ENCODE measurements around the gene DKK3.

DNA sequence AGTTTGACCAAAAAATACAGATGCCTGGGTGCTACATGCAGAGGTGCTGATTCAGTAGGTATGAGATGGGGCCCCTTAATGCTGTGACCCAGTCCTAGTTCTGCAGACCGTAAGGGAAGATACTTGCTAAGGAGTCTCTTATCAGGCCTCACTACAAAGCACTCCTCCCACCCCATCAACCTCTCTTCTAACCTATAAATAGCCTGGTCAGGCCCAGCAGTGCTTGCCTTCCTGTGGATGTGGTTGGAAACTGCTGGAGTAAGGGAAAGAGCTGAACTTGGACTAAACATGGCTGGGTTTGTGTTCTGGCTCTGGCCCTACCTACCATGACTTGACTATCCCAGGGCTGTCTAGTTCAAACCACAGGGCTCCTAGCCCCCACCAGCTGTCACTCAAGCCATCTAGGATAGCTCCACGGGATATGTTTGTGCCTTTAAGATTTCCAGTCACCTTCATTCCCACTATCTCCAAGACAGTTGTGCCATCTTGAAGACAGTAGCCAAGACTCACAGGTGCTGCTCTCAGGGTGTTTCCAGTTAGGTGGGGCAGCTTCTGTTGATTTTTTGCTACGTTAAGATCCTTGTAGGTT is 9.5 kb upstream of the DKK3 start:
- TF ChIP-seq SUZ12 (IDR thresholded peaks at IDR 0.05; ENCODE audit: extremely low read depth, insufficient read depth, insufficient read length): no peak
- TF ChIP-seq ZNF274 (IDR thresholded peaks at IDR 0.05; ENCODE audit: low read depth, low read length): no peak
